Measurements from ENCODE around the gene UNC5C.

Gene UNC5C

DNA sequence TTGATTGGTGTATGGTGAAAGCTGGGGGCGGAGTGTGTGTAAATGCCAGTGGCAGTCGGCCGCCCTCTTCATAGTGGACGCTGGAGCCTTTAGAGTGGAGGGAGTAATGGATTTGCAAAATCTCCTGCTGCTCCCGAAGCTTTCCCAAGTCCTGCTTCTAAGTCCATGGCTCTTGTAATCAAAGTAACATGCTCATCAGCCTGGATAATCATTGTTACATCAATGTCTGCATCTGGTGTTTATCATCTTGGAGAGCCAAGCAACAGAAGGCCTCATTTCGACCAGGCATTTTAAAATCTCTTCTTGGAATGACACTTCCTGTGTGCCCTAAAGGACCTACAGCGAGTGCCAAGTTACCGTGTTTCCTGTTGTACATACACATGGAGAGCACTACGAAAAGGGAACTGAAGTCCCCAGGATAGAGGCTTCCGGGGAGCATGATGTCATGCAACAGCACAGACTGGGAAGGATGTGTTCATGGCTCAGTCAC lies 32.2 kb downstream of the UNC5C start:
- DNase-seq = no peak

DNA sequence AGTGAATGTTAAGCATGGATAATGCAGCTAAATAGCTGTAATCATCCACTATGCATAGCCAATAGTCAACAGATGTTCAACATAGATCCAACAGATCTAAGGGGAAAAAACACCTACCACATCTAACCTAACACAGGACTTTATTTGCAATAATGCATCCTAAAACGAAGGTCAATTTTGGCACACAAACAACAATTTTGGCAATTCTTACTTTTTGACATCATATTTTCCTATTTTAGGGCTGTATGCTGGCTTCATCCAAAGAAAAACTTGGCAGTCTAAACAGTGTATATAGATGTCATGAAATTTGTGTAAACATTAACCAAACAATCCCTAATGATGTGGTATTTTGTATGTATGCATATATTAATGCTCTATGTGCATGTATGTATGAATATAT lies 33.2 kb downstream of the UNC5C start:
- no peak for DNase-seq

DNA sequence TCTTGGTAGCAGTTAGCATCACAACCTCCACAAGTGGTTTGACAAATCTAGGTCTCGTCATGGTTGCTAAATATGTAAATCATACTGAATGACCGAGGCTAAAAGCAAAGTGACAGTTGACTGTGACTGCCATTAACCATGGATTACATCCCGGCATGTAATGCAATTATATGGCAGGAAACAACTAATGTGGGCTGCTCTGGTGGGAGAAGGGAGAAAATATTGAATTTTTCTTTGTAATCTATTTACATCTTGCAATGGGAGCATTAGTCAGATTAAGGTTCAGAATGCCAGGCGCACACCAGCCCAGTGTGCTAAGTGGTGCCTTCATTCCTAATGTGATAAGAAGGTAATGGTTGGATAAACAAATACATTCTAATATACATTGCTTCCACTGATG lies 35.8 kb downstream of the UNC5C start:
- DNase-seq = no peak

DNA sequence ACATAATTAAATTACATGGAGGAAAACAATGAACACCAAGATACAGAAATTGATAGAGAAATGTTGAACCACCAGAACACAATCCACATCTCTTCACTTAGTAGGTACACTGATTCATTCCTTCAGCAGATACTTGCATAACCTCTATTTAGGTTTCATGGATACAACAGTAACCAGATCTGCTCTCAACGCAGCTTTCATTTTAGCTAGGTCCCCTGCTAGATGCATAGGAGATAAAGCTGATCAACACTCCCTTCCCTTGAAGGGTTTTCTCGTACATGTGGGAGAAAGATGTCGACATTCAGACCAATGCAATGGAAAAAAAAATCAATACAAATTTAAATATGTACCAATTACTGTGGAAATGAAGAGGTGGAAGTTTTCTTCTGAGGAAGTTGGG lies 37.3 kb downstream of the UNC5C start:
- no peak for DNase-seq

DNA sequence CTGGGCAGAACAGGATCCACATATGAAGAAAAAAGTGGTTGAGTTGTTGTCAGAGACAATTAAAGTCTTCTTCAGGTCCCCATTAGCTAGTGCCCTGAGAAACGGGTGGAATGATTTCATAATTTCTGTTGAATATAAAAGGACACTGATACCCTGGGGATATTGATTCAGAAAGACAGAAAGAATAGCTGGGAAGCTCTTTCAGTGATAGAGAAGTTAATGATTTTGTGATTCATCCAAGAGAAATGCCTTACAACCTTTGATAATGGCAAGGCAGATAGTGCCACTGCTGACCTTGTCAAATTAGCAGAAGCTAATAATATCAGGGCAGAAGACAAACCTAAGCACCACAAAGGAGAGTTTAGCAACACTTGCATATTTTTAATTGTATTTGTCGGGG lies 37.9 kb downstream of the UNC5C start:
- DNase-seq = no peak

DNA sequence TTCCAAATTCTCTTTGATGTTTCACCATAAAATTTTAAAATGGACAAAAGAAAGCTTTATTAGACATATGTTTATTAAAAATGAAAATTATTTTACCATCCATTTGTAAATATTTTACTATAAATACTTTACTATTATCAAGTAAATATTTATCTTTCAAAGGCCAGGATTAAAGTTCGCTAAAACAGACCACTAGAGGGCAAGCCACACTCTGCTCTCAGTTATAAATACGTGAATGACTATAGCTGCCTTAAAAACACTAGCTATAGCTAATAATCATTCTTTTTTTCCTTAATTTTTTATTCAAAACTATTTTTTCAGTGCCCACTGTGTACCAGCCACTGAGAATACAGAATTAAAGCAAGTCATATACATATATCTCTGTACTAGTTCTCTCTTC lies 38.6 kb downstream of the UNC5C start:
- DNase-seq = no peak

DNA sequence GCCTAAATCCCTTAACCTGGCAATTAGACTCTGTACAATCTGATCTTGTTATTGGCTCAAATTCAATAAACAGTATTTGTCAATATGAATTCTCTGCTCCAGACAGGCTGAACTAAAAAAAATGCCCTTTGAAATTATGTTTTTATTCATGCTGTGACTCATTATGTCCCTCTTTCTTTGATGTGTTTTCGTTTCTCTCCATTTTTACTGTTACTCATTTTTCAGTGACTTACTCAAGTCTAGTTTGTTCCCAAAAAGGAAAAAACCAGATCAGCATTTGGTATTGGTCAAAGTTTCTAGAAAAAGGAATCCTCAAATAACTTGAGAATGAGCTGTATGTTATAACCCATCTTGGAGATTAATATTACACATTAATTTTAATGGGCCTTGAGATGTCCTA lies 40.4 kb downstream of the UNC5C start:
- no peak for DNase-seq

DNA sequence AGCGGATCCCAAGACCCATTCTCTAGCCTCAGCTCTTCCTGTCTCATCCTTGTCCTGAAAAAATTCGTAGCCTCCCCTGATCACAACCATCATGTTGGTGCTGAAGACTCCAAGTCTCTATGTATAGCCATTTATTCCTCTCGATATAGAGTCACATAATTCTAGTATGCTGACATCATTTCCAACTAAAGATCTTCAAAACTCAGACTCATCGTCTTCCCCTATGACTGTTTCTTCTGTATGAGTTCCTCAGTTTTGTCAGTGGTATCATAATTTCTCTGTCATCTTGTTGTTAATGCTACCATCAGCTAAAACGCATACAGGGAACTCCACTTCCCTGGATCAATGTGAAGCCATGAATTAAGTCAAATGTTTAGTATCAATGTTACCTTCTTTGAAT lies 41.2 kb downstream of the UNC5C start:
- no peak for DNase-seq

DNA sequence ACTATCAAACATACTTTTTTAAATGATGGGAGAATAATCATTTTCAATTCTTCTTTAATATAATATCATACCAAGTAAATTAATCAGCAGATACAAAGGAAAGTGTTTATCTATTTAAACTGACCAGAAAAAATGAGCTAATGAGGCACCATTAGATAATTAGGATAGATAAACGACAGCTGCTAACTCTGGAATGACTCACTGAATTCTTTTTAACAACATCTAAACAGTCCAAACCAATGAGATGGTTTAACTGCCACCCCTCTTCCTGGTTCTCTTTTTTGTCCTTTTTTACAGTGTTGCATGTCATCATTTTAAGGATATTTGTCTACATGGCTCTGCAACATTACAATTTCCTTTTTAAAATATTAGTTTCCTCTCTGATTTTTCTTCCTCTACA lies 41.6 kb downstream of the UNC5C start:
- no peak for DNase-seq

DNA sequence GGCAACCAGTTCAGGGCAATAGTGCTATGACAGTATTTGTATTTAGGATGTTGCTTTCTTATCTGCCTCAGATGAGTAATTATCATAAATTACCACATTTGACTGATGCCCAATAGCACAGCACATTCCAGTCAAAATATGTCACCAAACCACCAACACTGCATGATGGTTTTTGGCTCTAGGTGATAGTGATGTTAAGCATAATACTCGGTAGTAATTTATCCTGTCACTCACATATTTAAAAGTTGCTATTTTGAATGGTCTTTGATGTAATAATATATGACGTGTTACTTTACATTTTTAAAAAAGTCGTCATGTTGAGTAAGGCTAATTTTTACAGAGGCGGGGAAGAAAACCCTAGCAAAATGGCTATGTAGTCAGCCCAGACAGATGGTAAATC lies 42.5 kb downstream of the UNC5C start:
- no peak for DNase-seq

DNA sequence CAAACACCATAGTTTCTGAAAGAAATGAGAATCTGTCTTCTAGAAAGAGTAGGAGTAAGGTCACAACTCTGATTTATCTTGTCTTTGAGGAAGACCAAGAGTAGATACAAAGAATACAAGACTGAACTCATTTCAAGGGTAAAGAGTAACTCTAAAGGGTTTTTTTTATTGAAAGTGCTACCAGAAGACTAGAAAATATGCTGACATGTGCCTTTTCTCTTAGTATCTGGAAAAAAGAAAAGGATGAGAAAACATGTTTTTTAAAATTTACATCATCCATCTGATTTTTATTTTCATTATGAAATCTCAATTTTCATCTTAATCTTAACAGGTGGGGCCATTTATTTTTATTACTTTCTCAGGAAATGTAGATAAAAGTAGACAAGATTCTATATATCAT lies 43.0 kb downstream of the UNC5C start:
- no peak for DNase-seq

DNA sequence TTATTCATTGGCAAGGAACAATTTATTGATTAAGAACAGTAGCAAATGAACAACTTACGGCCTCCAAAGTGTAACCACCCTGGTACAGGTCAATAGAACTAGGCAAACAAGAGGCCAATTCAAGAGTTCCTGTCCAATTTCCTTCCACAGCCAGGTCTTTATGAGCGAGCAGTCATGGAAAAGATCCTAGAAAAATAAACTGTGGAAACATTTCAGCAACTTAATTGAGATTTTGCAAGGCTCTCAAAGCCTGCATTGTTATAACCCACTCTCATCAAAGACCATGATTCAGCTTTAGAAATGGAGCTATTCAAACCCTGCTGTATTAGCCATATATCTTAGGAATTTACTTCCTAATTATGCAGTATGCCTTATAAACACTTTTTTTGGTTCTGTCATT lies 43.6 kb downstream of the UNC5C start:
- DNase-seq = no peak

DNA sequence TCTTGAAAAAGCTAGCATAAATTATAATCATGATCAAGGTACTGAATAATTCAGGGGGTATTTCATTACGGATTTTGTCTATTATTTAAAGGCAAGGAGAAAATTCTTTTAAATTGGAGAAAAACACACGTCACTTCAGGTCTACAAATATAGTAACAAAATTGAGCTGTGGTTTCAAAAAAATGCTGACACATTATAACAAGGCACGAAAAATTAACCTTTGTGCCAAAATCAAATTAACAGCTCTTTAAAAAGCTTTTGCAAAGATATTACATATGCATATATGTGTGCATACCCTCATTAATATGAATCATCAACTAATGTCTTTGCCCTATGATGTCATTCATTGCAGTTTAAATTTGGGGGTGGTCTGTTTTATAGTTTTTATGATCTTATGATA lies 44.3 kb downstream of the UNC5C start:
- no peak for DNase-seq

DNA sequence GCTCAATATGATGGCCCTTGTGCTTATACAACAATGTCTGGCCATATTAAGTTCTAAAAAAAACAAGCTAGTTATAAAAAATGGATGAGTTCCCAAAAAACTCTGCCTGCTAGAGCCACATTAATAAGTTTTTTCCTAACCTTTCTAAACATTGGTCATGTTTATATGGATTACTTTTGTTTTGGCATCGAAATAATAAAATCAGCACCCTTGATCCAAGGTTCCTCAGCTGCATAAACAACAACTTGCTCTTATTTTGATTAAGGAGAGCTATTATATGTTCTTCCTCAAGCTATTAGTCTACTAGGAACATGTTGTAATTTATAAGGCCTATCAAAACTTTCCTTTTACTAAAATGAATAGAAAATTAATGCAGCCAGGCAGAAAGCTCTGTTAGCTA lies 48.4 kb downstream of the UNC5C start:
- DNase-seq = no peak

DNA sequence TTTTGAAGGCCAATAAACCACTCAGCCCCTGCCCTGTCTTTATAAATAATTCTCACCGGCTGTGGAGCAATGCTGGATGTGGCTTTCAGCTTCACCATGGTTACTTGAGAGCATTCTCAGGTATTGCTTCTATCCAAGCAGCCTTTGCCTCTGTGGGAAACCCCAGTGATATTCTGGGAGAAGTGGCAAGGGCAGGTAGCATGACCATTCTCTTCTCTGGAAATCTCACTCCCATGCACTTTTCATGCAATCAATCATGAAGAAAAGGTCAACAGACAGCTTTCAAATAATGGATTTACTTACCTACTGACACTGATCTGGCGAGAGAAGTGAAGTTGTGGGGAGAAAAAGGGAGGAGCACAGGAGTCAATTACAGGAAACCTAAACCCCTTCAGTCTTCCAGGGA lies 49.5 kb downstream of the UNC5C start:
- DNase-seq = no peak

DNA sequence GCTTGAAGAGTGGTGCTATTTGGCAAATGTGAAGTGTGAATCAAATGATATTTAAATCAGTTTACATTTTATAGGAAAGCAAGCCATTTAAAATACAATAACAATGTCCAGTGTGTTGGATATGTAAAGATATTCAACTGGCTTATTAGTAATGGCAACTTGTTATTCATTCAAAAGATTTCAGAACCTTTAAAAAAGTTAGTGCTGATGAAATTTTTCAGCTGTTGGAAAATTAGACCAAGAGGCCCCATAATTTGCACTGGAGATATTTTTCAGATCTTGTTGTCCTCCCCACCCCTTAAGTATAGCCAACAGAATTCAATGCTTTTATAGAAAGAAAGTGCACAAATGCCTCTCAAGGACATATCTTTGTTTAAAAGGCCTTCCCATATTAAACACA lies 54.6 kb downstream of the UNC5C start:
- DNase-seq = no peak

DNA sequence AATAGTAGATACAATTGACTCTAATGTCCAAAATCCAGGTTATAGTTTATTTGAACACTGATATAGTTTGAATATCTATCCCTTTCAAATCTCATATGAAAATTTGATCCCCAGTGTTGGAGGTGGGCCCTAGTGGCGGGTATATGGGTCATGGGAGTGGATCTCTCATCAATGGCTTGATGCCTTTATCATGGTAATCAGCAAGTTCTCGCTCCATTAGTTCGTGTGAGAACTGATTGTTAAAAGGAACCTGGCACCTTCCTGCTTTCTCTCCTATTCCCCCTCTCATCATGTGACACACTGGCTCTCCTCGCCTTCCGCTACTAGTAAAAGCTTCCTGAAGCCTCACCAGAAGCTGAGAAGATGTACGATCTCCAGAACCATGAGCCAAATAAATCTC lies 70.1 kb downstream of the UNC5C start:
- no peak for DNase-seq

DNA sequence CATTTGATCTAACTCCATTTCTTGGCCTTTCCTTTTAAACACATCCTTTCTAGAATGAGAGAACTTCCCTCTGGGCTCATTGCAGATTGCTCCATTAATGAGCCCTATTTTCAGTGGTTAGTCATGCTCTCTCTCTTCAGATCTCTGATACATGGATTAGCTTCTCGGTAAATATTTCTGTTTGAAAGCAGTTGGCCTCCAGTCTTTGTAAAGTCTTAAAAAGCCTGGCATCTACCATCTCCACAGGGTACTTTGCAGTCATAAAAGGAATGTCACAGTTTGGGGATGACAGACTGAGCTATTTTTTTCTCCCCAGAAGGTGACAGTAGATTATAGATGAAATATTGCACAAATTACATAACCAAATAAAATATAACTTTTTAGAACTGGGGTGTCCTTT lies 72.7 kb downstream of the UNC5C start:
- DNase-seq = no peak

DNA sequence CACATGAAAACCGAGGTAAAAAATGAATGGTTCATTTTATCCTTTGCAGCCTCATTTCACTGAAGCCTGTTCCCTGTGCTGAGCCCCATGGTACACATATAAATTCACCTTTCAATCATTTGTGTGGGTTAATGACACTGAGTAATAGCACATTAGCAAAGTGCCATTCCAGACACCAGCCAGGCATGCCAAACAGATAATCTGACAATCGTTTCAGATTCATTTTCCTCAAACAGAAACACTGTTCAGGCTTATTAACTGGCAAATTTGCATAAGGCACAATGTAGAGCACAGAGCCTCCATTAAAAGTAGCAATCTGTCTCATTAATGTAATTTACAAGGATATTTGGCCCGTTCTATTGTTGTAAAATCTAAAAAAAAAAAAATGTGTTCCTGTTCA lies 76.2 kb downstream of the UNC5C start:
- DNase-seq = no peak

DNA sequence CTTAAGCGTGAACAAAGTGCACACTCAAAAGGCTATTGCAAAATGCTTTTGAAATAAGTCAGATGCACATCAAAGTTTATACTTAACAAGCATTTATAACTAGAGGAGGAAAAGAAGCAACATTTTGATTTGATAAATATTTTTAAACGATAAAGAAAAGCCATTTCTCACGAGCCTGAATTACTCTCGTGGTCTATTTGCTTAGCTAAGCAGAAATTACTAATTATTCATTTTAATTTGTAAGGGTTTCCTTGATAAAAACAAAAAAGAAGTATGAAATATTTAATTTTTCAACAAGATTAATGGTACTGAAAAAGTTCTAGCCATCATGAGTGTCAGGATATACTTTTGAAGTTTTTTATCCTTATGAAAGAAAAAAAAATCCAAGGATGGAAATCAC lies 78.2 kb downstream of the UNC5C start:
- no peak for DNase-seq

DNA sequence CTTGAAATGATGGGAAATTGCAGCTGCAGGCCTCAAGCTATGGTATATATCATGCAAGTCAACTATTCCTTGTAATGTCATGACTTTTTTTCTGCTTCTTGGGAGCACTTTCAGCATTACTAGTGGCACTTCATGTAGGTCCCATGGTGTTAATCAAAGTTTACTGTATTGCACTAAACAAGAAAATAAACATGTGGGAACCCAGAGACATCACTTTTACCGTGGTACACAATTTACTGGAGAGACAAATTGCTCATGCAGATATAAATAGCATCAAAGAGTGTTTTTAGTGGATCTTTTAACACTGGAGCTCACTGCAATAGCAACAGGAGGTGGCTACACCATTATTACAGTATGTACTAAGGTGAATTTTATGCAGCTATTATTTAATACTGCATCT lies 79.2 kb downstream of the UNC5C start:
- DNase-seq = no peak

DNA sequence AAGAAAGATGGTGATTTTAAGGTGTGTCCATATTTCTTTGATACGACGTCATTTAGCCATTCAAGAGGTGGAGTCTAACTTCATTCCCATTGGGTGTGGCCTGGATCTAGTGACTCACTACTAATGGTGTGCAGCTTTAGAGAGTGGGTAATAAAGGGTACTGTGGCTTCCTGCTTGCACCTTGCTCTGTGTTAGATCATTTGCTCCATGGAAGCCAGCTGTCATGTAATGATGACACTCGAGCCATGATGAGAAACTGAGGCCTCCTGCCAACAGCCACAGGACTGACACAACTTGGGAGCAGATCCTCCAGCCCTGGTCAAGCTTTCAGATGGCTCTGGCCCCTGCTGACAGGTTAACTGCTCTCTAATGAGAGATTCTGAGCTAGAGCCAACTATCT lies 82.0 kb downstream of the UNC5C start:
- DNase-seq = no peak

DNA sequence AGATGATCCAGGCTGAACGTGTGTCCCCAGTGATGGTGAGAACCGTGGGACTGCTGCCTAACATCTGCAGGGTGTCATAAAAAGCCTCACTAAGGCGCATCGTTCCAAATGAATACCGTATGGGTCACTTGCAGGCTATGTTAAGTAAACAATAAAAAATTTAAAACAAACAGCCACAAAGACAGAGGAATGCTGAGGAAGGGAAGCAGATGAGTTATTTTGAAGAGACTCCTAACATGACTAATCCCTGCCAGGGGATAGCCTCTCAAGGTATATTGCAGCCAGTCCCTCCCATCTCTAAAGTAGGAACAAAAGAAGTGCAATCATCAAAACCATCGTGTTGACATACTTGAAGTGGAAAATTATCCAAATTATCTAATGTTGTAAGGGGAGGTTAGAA lies 83.8 kb downstream of the UNC5C start:
- DNase-seq = no peak

DNA sequence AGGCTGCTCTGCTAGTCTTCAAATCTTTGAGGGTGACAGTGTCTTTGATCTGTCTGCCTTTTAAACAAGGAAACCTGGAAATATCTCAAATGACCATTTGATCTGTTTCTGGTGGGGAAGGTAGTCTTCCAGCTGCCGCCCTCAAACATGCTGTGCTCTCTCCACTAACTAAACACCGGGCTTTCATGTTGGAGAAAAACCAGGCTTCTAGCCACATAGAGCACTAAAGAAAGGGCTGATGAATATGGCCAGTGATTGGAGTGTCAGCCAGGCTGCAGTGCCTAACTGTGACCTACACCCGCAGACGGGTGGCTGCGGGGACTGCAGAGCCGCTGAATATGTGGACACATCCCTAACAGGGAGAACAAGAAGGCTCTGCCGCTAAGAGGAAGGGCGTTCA lies 85.9 kb downstream of the UNC5C start:
- DNase-seq = no peak

DNA sequence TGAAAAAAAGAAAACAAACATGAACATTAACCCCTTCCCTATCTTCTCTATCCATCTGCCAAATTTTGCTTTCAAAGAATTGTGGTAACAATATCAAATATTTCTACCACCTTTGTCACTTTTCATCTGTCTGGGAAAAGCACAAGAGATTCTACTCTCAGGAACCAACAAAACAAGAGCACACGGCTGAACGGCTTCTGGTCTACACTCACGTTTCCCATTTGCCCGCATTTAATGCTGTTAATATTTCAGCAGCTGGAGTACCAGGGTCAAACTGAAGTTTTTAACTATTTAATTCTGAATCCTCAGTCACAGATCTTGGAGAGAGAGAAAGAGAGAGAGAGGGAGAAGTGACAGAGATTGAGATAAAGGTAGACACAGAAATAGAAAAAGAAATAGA lies 91.4 kb downstream of the UNC5C start:
- no peak for DNase-seq

DNA sequence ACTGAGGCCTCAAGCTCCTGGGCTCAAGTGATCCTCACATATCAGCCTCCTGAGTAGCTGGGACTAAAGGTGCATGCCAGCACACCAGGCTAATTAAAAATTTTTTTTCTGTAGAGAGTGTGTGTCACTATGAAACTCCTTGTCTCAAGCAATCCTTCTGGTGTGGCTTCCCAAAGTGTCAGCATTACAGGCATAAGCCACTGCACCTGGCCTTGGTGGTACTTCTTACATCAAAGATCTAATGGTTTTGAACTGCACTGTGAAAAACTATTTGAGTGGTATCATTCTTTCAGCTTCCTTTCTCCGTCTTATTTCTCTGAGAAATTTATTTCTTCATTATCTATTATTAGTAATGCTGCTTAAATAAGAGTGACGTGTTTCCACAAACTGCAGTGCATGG lies 98.5 kb downstream of the UNC5C start:
- no peak for DNase-seq
